Kidney (tissue), 14 donors: ENCODE data around the gene SGF29. TPM values are rescaled to one million over a fixed set of nuclear protein-coding genes. Genes with fewer than 3 reads are reported as not detected.

Experiments
- DNase-seq, 5 donors: peaks; one replicate each; pipeline ENCODE4 v3.0.0-alpha.2; 2013 to 2020
- FAIRE-seq: peaks from 2 replicates; lab custom pipeline; 2012; peaks lifted over from hg19 to GRCh38; lab: Jason Lieb, UNC
- H3K27ac ChIP-seq, 2 donors: one replicate each; pipeline ENCODE4 v1.7.0; 2013; ENCODE audit warnings: low read depth in 2 of 2, low read length in 2 of 2, inconsistent platforms in 1 of 2
- H3K27me3 ChIP-seq: one replicate; pipeline ENCODE4 v1.7.1; 2013; ENCODE audit warnings: low read length, inconsistent platforms; ENCODE audit not compliant: control insufficient read depth, insufficient read depth
- H3K36me3 ChIP-seq, 3 donors: one replicate each; pipeline versions ENCODE4 v1.7.0 to v1.7.1; 2013; ENCODE audit warnings: low read length in 3 of 3, control low read depth in 1 of 3, inconsistent platforms in 1 of 3; ENCODE audit not compliant: insufficient read depth in 3 of 3, control insufficient read depth in 2 of 3
- H3K4me1 ChIP-seq, 3 donors: one replicate each; pipeline versions ENCODE4 v1.7.0 to v1.7.1; 2013; ENCODE audit warnings: low read length in 3 of 3, inconsistent platforms in 1 of 3, low read depth in 1 of 3; ENCODE audit not compliant: control insufficient read depth in 2 of 3, insufficient read depth in 2 of 3
- H3K4me3 ChIP-seq, 3 donors: one replicate each; pipeline versions ENCODE4 v1.7.0 to v1.8.1; 2013; ENCODE audit warnings: low read length in 3 of 3, control low read depth in 1 of 3, inconsistent platforms in 1 of 3
- H3K9ac ChIP-seq, 3 donors: one replicate each; pipeline versions ENCODE4 v1.7.0 to v1.7.1; 2013; ENCODE audit warnings: low read length in 3 of 3, control low read depth in 1 of 3, inconsistent platforms in 1 of 3
- H3K9me3 ChIP-seq, 3 donors: one replicate each; pipeline versions ENCODE4 v1.7.0 to v1.7.1; 2013; ENCODE audit warnings: low read length in 3 of 3, control low read depth in 1 of 3, inconsistent platforms in 1 of 3; ENCODE audit not compliant: control insufficient read depth in 2 of 3, insufficient read depth in 1 of 3
- intact Hi-C: fragments of 100-400 bp; cut with DNase I; formaldehyde crosslinking; loops from one replicate; pipeline ENCODE4 v1.11.1; 2022
- polyA plus RNA-seq: library from polyadenylated mRNA; stranded (reverse); fragments of 350-450 nt; fragmentation: Illumina TruSeq; extraction: RNeasy Lipid Tissue Mini Kit (QIAGEN cat#74804); gene quantifications from one replicate; pipeline ENCODE4 v1.2.3, GENCODE V29; 2014; ENCODE audit warnings: low read depth, low replicate concordance; ENCODE audit not compliant: insufficient read depth
- total RNA-seq: library from RNA; stranded (reverse); fragmentation: NEBNext Ultra II Directional; extraction: Animal tissue kit (Norgen Biotek cat#: 25700); gene quantifications from one replicate; pipeline ENCODE4 v1.2.1, GENCODE V29; 2021
- TF ChIP-seq, protein P1 (sequence below): IDR thresholded peaks from 3 replicates; pipeline ENCODE4 v1.5.1; 2012; ENCODE audit warnings: mild to moderate bottlenecking, moderate library complexity, borderline replicate concordance; ENCODE audit not compliant: insufficient read depth; ENCODE audit errors: extremely low read depth
- donor health status: control.
- donor health status: control.
- donor health status: control.
- donor health status: control.
- donor health status: control.
- donor health status: DM: yes; HTN: yes; CAD: no.
- donor health status: Normal renal cell carcinoma (clear cell type).

Gene SGF29
- total and polyA plus RNA-seq, 2 donors from 2014 or later = 20.6 to 28.5 TPM

DNA sequence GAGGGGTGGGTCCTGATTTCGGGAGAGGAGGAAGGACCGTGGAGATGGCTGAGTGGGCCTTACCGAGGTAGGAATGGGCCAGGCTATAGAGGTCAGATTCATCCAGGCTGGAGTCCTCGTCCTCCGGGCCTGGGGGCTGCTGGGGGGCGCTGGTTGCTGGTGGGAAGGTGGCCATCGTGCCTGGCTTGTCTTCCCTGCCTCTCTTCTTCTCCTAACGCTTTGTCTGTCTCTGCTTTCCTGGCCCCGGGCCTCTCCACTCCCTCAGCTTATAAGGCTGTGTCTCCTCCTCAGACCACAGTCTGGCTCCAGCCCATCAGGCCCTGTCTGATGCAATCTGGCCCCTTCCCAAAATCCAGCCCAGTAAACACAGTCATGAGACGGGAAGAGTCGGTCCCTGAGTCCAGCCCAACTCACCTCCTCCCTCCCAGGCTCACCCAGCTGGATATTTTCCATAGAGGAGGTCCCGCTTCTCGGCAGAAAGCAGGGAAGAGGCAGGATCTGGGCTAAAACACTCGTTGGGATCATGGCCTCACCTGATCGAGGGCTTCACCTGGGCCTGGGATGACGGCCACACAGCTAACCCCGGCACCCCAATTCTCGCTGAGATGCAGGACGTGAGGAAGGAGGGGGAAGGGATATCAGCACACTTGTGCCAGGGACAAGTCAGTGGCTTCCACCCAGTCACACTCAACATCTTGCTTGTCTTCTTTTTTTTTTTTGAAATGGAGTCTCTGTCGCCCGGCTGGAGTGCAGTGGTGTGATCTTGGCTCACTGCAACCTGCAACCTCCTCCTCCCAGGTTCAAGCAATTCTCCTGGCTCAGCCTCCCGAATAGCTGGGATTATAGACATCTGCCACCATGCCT lies 14.8 kb upstream of the SGF29 start, which contains the start of gene NUPR1:
Gene NUPR1, minus strand, starts transcription at position 242 of the 864 bp plus-strand sequence. Its CDS starts 67 bp downstream, at position 175.
- H3K27me3 ChIP-seq = no peaks in the 10 kb centered on the region
- DNase-seq = peak in 4 of 5 donors; percentile 33 to 95 (median 70)
- intact Hi-C loops = no loop called here
- peaks cover 0 to 2% (median 0%) of the 10 kb centered on the region in 3 donors for H3K36me3 ChIP-seq
- no peak for FAIRE-seq
- H3K9ac ChIP-seq = peak within 1 kb of the TSS in 2 of 3 donors; percentile 65 to 82
- TF ChIP-seq, protein P1, sequence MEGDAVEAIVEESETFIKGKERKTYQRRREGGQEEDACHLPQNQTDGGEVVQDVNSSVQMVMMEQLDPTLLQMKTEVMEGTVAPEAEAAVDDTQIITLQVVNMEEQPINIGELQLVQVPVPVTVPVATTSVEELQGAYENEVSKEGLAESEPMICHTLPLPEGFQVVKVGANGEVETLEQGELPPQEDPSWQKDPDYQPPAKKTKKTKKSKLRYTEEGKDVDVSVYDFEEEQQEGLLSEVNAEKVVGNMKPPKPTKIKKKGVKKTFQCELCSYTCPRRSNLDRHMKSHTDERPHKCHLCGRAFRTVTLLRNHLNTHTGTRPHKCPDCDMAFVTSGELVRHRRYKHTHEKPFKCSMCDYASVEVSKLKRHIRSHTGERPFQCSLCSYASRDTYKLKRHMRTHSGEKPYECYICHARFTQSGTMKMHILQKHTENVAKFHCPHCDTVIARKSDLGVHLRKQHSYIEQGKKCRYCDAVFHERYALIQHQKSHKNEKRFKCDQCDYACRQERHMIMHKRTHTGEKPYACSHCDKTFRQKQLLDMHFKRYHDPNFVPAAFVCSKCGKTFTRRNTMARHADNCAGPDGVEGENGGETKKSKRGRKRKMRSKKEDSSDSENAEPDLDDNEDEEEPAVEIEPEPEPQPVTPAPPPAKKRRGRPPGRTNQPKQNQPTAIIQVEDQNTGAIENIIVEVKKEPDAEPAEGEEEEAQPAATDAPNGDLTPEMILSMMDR = no peak
- H3K4me1 ChIP-seq = peaks cover 0 to 7% (median 0%) of the 10 kb centered on the region in 3 donors
- no peaks in the 10 kb centered on the region for H3K9me3 ChIP-seq
- peak within 1 kb of the TSS in 2 of 3 donors; percentile 61 to 65 for H3K4me3 ChIP-seq
- H3K27ac ChIP-seq = peak within 1 kb of the TSS; percentile 89

DNA sequence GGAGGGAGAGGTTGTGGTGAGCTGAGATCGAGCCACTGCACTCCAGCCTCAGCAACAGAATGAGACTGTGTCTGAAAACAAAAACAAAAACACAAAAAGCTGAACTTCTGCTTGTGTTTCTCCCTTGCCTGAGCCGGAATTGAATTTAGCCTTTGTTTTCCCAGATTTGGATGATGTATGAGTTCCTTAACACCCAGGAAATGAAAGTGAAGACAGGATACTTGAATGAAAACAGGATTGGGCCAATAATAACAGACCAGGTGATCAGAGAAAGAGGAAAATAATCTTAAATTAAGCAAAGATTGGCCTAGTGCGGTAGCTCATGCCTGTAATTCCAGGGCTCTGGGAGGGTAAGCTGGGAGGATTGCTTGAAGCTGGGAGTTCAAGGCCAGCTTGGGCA lies 13.4 kb upstream of the SGF29 start:
- H3K27me3 ChIP-seq = no peaks in the 10 kb centered on the region
- no peak overlapping the region for H3K9ac ChIP-seq
- H3K36me3 ChIP-seq = peaks cover 0 to 2% (median 0%) of the 10 kb centered on the region in 3 donors
- TF ChIP-seq, protein P1 = no peak
- no peaks in the 10 kb centered on the region for H3K9me3 ChIP-seq
- no peak overlapping the region for H3K27ac ChIP-seq
- intact Hi-C loops = loop anchor here (10.0 kb wide), 1 partner anchor 46 kb away; the partner anchor contains the start of genes APOBR and CLN3
- H3K4me1 ChIP-seq = peaks cover 0 to 7% (median 0%) of the 10 kb centered on the region in 3 donors
- H3K4me3 ChIP-seq = no peak overlapping the region
- no peak for FAIRE-seq
- DNase-seq = no peak

DNA sequence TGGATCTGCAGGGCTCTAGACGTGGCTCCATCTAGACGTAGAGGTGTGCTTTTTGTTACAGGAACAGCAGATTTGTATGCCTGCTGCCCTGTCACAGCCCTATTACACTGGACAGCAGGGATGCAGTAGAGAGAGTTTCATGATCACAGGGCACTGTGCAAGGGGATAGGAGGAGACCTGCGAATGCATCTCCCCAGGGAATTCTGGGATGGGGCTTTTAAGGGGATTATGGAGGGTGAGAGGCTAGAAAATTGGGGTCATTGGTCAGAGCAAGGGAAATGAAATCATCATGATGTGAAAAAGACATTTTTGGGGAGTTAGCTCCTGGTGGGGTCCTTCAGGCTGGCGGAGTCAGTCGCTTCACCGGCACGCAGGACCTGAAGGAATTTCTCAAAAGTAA lies 11.1 kb upstream of the SGF29 start:
- H3K36me3 ChIP-seq = no peaks in the 10 kb centered on the region
- H3K9me3 ChIP-seq = no peaks in the 10 kb centered on the region
- intact Hi-C loops = loop anchor here (10.0 kb wide), 1 partner anchor 48 kb away; the partner anchor contains the start of genes APOBR and CLN3
- FAIRE-seq = no peak
- DNase-seq = no peak
- no peak overlapping the region for H3K27ac ChIP-seq
- no peak overlapping the region for H3K4me3 ChIP-seq
- TF ChIP-seq, protein P1 = no peak
- H3K27me3 ChIP-seq = no peaks in the 10 kb centered on the region
- H3K9ac ChIP-seq = no peak overlapping the region
- H3K4me1 ChIP-seq = peaks cover 0 to 5% (median 0%) of the 10 kb centered on the region in 3 donors
